Measurements from ENCODE around the gene SV2C. TPM values are rescaled to one million over a fixed set of nuclear protein-coding genes. Genes with fewer than 3 reads are reported as not detected.

The SV2C gene
- total RNA-seq, 1 donor from 2014 or later = 17.8 TPM

DNA sequence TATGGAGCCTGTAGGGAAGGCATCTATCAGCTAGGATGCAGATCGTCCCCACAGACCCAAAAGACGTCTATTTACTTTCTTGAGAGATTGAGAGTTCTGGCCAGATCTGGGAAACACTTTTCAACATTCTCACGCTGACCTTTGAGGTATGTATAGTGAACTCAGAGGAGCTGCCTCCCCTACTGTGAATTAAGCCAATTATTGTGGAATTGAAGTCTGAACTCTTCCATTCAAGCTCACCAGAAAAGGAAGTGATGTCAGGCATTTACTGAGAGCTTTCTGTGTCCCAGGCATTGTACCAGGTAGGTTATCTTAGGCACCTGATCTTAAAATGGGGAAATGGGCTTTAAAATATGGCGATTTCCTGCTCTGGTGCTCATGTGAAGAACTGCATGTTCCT lies 136.5 kb downstream of the SV2C start:
- Mint-ChIP-seq H3K27me3 (ENCODE audit: unreplicated experiment) (peaks cover 1% of the 10 kb centered on the region), H3K27ac (ENCODE audit: unreplicated experiment) (no peak overlapping the region), H3K4me3 (ENCODE audit: unreplicated experiment) (no peak overlapping the region), H3K9me3 (ENCODE audit: unreplicated experiment) (no peaks in the 10 kb centered on the region), H3K36me3 (ENCODE audit: unreplicated experiment) (no peaks in the 10 kb centered on the region), H3K4me1 (ENCODE audit: low read depth, unreplicated experiment) (peaks cover 13% of the 10 kb centered on the region)
- TF ChIP-seq, protein P1, sequence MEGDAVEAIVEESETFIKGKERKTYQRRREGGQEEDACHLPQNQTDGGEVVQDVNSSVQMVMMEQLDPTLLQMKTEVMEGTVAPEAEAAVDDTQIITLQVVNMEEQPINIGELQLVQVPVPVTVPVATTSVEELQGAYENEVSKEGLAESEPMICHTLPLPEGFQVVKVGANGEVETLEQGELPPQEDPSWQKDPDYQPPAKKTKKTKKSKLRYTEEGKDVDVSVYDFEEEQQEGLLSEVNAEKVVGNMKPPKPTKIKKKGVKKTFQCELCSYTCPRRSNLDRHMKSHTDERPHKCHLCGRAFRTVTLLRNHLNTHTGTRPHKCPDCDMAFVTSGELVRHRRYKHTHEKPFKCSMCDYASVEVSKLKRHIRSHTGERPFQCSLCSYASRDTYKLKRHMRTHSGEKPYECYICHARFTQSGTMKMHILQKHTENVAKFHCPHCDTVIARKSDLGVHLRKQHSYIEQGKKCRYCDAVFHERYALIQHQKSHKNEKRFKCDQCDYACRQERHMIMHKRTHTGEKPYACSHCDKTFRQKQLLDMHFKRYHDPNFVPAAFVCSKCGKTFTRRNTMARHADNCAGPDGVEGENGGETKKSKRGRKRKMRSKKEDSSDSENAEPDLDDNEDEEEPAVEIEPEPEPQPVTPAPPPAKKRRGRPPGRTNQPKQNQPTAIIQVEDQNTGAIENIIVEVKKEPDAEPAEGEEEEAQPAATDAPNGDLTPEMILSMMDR (IDR thresholded peaks at IDR 0.05; ENCODE audit: partially characterized antibody, unreplicated experiment) = no peak
- DNase-seq = no peak

DNA sequence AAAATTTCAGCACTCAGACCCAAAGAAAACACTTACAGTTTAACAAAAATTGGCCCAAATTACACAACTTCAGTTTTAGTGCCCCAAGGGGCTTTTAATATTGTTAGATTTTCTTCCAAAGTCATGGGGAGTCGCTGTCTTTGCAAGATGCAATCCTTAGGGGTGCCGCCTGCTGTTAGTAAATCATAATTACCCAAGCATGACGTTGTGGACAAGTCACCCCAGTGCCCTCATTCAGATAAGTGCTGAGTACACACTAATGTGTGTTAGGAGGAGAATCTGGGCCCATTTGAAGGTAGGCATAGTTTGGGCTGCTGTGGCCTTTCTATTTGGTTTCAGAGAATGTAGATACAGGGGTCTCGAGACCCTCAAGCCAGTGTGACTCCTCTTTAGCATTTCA lies 138.1 kb downstream of the SV2C start:
- TF ChIP-seq, protein P1 (IDR thresholded peaks at IDR 0.05; ENCODE audit: partially characterized antibody, unreplicated experiment) = no peak
- Mint-ChIP-seq H3K27me3 (ENCODE audit: unreplicated experiment) (peaks cover 1% of the 10 kb centered on the region), H3K9me3 (ENCODE audit: unreplicated experiment) (no peaks in the 10 kb centered on the region), H3K4me3 (ENCODE audit: unreplicated experiment) (no peak overlapping the region), H3K27ac (ENCODE audit: unreplicated experiment) (no peak overlapping the region), H3K36me3 (ENCODE audit: unreplicated experiment) (no peaks in the 10 kb centered on the region), H3K4me1 (ENCODE audit: low read depth, unreplicated experiment) (peaks cover 11% of the 10 kb centered on the region)
- no peak for DNase-seq

DNA sequence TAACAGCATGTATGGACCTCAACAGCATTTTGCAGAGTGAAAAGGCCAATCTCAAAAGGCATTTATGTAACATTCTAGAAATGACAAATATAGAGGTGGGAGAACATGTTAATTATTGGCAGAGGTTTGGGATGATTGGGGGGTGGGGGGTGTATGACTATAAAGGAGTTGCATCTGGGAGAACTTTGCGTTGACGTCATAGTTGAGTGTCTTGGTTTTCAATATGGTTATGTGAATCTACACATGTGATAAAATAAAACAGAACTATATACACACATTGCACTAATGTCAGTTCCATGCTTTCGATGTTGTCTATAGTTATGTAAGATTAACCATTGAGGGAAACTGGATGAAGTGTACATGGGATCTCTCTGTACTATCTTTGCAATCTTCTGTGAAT lies 139.1 kb downstream of the SV2C start:
- Mint-ChIP-seq H3K9me3 (ENCODE audit: unreplicated experiment) (no peaks in the 10 kb centered on the region), H3K4me3 (ENCODE audit: unreplicated experiment) (no peak overlapping the region), H3K27me3 (ENCODE audit: unreplicated experiment) (peaks cover 1% of the 10 kb centered on the region), H3K27ac (ENCODE audit: unreplicated experiment) (no peak overlapping the region), H3K36me3 (ENCODE audit: unreplicated experiment) (no peaks in the 10 kb centered on the region), H3K4me1 (ENCODE audit: low read depth, unreplicated experiment) (peaks cover 2% of the 10 kb centered on the region)
- TF ChIP-seq, protein P1 (IDR thresholded peaks at IDR 0.05; ENCODE audit: partially characterized antibody, unreplicated experiment) = no peak
- no peak for DNase-seq

DNA sequence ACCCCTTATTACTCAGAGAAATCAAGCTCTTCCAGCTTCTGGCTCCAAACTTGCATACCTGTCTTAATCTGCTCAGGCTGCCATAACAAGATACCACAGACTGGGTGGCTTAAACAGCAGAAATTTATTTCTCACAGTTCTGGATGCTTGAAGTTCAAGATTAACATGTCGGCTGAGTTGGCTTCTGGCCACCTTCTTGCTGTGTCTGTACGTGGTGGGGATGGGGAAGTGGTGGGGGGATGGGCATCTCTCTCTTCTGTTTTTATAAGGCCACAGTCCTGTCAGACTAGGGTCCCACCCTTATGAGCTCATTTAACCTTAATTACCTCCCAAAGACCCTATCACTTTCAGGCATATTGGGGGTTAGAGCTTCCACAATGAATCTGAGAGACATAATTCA lies 140.5 kb downstream of the SV2C start:
- Mint-ChIP-seq H3K36me3 (ENCODE audit: unreplicated experiment) (no peaks in the 10 kb centered on the region), H3K27ac (ENCODE audit: unreplicated experiment) (no peak overlapping the region), H3K4me1 (ENCODE audit: low read depth, unreplicated experiment) (no peaks in the 10 kb centered on the region), H3K9me3 (ENCODE audit: unreplicated experiment) (no peaks in the 10 kb centered on the region), H3K27me3 (ENCODE audit: unreplicated experiment) (no peaks in the 10 kb centered on the region), H3K4me3 (ENCODE audit: unreplicated experiment) (no peak overlapping the region)
- DNase-seq = no peak
- TF ChIP-seq, protein P1 (IDR thresholded peaks at IDR 0.05; ENCODE audit: partially characterized antibody, unreplicated experiment) = no peak

DNA sequence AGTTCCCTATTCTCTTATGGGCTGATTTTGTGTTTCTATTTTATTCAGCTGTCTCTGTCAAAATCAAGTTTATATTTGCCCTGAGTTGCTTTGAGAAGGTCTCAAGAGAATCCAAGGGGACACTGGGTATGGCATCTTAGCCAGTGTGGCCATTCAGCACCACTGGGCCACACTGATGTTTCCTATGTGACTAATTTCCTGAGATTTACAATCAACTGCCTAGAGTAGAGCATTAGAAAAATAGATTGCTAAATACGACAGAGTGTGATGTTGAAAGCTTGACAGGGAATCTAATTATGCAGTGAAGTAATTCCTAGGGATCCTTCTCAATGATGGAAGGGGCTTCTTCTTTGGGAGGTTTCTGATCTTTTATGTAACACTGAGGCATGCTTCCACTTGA lies 141.7 kb downstream of the SV2C start:
- no peaks in the 10 kb centered on the region for H3K4me1 Mint-ChIP-seq (ENCODE audit: low read depth, unreplicated experiment)
- DNase-seq = no peak
- no peak overlapping the region for H3K4me3 Mint-ChIP-seq (ENCODE audit: unreplicated experiment)
- H3K36me3 Mint-ChIP-seq (ENCODE audit: unreplicated experiment) = no peaks in the 10 kb centered on the region
- no peaks in the 10 kb centered on the region for H3K9me3 Mint-ChIP-seq (ENCODE audit: unreplicated experiment)
- no peaks in the 10 kb centered on the region for H3K27me3 Mint-ChIP-seq (ENCODE audit: unreplicated experiment)
- H3K27ac Mint-ChIP-seq (ENCODE audit: unreplicated experiment) = no peak overlapping the region
- TF ChIP-seq, protein P1 (IDR thresholded peaks at IDR 0.05; ENCODE audit: partially characterized antibody, unreplicated experiment) = no peak

Data from glutamatergic neuron (in vitro differentiated cells).